ENCODE measurements around the gene ATF3.

GRCh38 chr1:212612041-212612961 lies 3.7 kb downstream of the ATF3 start:
- TF ChIP-seq EZH2 (IDR thresholded peaks at IDR 0.05; ENCODE audit: borderline replicate concordance, low read length) = no peak
- no peak for TF ChIP-seq CTCF (conservative IDR thresholded peaks at IDR 0.05 in 1 of 2, IDR thresholded peaks at IDR 0.05 in 1 of 2; ENCODE audit: extremely low read depth in 1 of 2, insufficient read depth in 1 of 2, low read depth in 1 of 2, low read length in 2 of 2)
